HG02759 (cell line): ENCODE data around the gene ATAD1.
A peak's percentile ranks its signal among the peaks of the same experiment; 100 is the strongest.
"Not testable (repeated sequence)": the region's sequence is repeated elsewhere in the genome, so short reads cannot be mapped to it uniquely, and the experiment has no call there.

Experiments used
- ATAC-seq: cut with Tn5 transposase; IDR thresholded peaks from one replicate; pipeline ENCODE4 v1.9.1; 2021; ENCODE audit warnings: mild to moderate bottlenecking, moderate library complexity; ENCODE audit not compliant: unreplicated experiment

Gene ATAD1

DNA sequence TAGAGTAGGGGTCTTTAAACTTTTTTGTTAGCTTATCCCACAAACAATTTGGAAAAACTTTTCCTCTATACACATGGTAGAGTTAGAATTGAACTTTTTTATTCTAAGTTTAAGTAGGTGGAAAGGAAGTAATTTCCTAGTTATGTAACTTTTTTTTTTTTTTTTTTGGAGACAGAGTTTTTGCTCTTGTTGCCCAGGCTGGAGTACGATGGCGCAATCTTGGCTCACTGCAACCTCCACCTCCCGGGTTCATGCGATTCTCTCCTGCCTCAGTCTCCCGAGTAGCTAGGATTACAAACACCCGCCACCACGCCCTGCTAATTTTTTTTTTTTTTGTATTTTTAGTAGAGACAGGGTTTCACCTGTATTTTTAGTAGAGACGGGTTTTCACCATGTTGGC, 28.7 kb upstream of the ATAD1 start:
- not testable (repeated sequence) for ATAC-seq

- ATAC-seq: no peak
Measured at GRCh38 chr10:87846023-87846422, 28.0 kb upstream of the ATAD1 start.

GRCh38 chr10:87845624-87845998, 27.6 kb upstream of the ATAD1 start:
- ATAC-seq: no peak

DNA sequence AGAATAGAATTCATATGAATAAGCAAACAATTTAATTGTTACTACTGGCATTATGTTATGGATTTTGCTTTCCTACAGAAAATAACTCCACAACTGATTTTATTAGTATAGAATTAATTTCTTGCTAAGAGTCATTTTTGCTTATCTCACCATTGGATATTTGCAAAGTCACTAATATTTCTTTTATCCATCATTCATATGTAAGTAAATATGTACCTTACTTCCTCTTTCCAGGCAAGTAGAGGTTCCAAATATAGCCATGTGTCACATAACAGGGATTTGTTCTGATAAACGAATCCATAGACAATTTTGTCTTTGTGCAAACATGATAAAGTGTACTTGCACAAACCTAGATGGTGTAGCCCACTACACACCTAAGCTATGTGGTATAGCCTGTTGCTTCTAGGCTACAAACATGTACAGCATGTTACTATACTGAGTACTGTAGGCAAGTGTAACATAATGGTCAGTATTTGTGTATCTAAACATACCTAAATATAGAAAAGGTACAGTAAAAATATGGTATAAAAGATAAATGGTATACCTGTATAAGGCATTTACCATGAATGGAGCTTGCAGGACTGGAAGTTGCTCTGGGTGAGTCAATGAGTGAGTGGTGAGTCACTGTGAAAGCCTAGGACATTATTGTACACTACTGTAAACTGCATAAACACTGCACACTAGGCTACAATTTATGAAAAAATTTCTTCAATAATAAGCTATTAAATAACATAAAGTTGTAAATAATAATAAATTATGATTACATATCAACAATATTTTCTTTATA, 27.0 kb upstream of the ATAD1 start:
- ATAC-seq: no peak

DNA sequence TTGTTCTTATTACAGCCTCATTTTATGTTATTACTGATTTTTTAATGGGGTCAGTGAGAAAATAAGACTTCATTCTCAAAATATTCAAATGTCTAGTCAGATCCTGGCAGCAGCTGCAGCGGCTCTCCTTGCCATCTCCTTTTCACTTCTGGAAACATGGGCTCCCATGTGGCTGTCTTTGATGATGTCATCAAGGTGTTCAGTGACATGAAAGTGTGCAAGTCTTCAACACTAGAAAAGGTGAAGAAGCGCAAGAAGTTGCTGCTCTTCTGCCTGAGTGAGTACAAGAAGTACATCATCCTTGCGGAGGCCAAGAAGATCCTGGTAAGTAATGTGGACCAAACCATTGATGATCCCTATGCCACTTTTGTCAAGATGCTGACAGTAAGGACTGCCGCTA, 25.7 kb upstream of the ATAD1 start:
- ATAC-seq: no peak

GRCh38 chr10:87842776-87843497, 24.9 kb upstream of the ATAD1 start:
- no peak for ATAC-seq

- no peak for ATAC-seq
Measured at GRCh38 chr10:87842220-87842641, 24.2 kb upstream of the ATAD1 start.

GRCh38 chr10:87841186-87841585, 23.2 kb upstream of the ATAD1 start:
- ATAC-seq: no peak

- ATAC-seq: no peak
Measured at GRCh38 chr10:87838650-87839049, 20.6 kb upstream of the ATAD1 start.

DNA sequence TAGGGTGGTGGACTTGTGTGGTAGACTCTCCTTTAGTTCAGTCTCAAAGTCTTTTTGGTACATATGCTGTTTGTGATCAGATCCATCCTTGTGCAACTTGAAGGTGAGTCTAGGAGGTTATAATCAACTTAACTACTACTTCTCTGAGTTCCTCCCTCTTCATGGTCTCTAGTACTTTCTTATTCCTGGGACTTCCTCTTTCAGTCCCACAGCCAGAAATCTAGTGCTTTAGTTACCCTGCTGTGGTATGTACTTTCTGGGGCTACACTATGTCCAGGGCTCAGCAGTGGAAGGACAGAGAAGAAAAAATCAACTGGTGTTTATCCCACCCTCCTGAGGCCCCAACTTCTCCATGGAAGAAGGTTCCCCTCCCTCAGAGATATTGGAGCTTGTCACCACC, 19.4 kb upstream of the ATAD1 start:
- ATAC-seq: no peak

DNA sequence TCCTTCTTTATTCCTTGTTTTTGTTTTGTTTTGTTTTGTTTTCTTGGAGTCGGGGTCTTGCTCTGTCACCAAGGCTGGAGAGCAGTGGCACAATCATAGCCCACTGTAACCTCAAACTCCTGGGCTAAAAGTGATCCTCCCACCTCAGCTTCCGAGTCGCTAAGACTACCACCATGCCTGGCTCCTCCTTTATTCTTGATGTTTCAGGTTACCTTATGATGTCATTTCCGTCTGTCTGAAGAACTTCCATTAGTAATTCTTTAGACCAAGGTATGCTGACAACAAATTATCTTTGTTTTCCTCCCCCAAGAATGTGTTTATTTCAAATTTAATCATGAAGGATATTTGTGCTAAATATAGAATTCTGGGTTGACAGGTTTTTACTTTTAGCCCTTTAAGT, 18.1 kb upstream of the ATAD1 start:
- ATAC-seq: no peak

DNA sequence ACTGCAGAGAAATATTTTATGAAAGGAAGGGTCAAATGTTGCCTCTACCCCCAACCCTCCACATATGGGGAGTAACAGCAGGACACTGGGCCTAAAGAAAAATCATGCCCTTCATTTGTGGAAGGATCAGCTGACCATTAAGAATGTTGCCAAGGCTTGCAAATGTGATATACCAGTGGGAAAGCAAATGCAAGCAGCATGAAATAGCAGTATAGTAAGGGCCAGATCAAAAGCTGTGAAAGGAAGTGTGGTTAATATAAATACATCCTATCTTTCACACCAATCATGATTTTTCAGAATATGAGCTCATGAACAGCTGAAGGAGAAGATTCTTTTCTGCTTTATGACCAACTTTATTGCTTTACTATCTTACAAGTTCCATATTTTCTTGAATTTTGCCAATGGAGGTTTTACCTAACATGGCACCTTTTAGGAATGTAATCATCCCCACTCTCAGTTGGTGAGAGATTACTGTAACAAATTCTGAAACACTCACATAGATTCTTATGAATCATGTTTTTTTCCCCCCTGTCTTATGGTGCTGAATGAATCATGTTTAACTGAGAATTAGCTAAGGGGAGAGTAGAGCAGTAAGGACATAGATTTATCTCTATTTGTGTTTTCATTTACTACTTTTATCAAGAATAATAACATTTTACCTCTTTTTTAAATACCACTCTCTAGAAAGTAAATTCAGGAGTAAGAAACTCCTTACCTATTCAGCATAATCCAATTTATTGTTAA, 12.1 kb upstream of the ATAD1 start:
- no peak for ATAC-seq

- not testable (repeated sequence) for ATAC-seq
Measured at GRCh38 chr10:87829051-87829450, 11.0 kb upstream of the ATAD1 start.

DNA sequence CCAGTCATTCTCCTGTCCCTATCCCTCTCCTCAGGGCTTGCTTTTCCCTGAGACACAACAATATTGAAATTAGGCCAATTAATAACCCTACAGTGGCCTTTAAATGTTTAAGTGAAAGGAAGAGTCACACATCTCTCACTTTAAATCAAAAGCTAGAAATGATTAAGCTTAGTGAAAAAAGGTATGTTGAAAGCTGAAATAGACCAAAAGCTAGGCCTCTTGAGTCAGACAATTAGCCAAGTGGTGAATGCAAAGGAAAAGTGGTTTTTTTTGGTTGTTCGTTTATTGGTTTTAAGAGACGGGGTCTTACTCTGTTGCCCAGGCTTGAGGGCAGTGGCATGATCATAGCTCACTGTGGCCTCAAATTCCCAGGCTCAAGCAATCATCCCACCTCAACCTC, 9.7 kb upstream of the ATAD1 start:
- no peak for ATAC-seq

DNA sequence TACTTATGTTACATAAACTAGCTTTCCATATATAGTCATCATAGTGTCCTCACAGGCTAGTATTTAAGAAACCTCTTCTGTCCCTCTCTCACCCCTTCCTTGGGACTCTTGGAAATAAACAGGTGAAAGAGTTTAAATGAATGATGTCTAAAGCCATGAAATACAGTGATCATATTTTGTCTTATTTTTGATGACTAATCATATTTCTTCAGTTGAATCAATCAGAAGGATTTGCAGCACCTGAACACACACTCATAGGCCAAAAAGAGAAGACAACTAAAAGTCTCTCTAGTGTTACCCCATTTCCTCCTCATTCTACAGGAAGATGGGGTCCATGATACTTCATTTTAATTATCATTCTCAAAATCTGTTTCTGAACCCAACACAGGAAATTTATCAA, 8.6 kb upstream of the ATAD1 start:
- no peak for ATAC-seq

DNA sequence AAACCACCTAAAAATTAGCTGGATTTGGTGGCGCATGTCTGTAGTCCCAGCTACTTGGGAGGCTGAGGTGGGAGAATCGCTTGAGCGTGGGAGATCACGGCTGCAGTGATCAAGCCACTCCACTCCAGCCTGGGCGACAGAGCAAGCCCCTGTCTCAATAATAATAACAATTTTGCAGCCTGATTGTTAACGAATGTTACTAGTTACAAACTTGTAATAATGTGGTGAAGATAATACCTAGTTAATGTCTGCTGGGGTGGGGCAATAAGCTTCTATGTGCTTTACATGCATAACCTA, 1.2 kb upstream of the ATAD1 start:
- no peak for ATAC-seq

DNA sequence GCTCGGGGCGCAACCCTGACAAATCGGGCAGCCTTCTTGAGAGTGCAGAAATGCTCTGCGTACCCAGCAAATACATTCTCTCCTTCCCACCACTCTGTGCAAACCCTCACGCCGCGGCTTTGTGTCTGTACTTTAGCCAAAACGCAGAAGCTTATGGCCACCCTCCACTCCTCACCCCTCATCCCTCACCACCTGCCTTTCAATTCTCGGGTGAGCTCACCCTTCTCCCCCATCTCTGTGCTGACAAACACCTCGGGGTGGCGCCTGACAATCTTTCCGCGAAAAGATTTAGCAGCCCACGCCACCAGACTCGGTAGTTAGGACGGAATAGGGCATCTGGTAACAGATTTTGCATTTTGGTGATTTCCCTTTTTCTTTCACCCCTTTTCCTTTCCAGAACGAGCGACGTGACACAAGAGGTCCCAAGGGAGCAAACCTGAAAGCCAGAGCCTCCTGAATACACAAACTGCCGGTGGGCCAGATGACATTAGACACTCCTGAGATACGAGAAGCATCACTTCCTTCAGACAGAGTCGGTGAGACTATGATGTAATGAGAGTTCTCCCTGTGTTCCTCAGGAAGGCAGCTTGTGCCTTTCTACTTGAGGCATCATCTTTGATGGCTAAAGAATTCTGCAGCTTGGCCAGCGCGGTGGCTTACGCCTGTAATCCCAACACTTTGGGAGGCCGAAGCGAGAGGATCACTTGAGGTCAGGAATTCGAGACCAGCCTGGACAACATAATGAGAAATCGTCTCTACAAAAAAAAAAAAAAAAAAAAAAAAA, 671 bp upstream of the ATAD1 start:
- ATAC-seq: peak; percentile 51

- ATAC-seq: no peak
Measured at GRCh38 chr10:87816898-87817608, 973 bp downstream of the ATAD1 start.

GRCh38 chr10:87816163-87816897, 1.7 kb downstream of the ATAD1 start:
- no peak for ATAC-seq
